DLD1 (cell line): ENCODE data around the gene UGT1A6.
"Not testable (repeated sequence)": the region's sequence is repeated elsewhere in the genome, so short reads cannot be mapped to it uniquely, and the experiment has no call there.

Experiments
- in situ Hi-C: cut with HindIII; loops from 2 replicates; pipeline ENCODE4 v1.10.0; 2017; ENCODE audit warnings: low sequenced_read_pairs

The UGT1A6 gene

DNA sequence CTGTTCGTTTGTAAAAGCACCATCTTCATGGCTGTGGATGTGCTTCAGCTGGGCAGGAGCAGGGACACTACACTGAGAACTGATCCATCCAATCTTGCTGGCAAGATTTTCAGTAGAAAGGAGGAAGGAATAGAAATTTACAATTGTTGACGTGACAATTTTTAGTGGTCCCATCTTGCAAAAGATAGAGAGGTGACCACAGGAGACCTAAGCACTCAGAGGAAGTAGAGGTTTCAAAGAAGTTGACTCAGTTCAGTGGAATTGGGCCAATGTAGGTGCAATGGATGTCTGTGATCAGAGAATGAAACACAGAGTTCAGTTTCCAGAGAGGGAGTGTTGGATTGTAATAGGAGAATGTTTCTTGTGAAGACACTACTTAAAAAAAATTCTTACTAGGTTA is 21.4 kb downstream of the UGT1A6 start:
- in situ Hi-C loops: no loop called here

DNA sequence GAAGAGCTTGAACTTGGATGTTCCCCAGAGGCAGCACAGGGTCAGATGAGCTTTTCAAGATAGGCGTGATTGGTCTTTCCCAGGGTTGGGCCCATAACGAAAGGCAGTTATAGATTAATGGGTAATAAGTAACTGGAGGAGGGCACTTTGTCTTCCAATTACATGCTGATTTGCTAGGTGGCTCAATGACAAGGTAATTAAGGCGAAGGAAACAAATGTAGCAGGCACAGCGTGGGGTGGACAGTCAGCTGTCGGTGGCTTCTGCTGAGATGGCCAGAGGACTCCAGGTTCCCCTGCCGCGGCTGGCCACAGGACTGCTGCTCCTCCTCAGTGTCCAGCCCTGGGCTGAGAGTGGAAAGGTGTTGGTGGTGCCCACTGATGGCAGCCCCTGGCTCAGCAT is 25.9 kb downstream of the UGT1A6 start, which contains the start of gene UGT1A4:
TSS of gene UGT1A4 (plus strand) at position 185 of the 400 bp plus-strand sequence. CDS start at position 270, 85 bp downstream.
- in situ Hi-C loops: no loop called here

DNA sequence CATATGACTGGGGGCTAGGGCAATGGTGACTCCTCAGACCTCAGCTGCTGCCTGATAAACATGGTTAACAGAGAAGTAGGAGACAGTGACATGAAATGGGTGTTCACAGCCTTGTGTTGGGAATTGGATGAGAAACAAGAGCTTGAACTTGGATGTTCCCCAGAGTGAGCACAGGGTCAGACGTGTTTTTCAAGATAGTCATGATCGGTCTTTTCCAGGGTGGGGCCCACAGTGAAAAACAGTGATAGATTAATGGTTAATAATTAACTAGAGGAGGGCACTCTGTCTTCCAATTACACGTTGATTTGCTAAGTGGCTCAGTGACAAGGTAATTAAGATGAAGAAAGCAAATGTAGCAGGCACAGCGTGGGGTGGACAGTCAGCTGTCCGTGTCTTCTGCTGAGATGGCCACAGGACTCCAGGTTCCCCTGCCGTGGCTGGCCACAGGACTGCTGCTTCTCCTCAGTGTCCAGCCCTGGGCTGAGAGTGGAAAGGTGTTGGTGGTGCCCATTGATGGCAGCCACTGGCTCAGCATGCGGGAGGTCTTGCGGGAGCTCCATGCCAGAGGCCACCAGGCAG is 36.1 kb downstream of the UGT1A6 start, which contains the start of gene UGT1A3:
TSS of gene UGT1A3 (plus strand) at position 320 of the 579 bp plus-strand sequence. CDS start at position 405, 85 bp downstream.
- in situ Hi-C loops: no loop called here

DNA sequence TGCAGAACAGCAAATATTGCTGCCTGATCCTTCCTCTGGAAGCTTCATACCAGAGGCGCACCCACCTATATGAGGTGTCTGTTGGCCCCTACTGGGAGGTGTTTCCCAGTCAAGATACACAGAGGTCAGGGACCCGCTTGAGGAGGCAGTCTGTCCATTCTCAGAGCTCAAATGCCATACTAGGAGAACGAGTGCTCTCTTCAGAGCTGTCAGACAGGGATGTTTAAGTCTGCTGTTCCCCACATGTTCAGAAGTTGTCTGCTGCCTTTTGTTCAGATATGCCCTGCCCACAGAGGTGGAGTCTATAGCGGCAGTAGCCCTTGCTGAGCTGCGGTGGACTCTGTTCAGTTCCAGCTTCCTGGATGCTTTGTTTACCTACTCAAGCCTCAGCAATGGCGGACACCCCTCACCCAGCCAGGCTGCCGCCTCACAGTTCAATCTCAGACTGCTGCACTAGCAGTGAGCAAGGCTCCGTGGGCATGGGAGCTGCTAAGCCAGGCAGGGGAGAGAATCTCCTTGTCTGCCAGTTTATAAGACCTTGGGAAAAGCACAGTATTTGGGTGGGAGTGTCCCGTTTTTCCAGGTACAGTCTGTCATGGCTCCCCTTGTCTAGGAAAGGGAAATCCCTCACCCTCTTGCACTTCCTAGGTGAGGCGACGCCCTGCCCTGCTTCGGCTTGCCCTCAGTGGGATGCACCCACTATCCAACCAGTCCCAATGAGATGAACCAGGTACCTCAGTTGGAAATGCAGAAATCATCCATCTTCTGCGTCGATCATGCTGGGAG is 44.4 kb downstream of the UGT1A6 start:
- in situ Hi-C loops: not testable (repeated sequence)

DNA sequence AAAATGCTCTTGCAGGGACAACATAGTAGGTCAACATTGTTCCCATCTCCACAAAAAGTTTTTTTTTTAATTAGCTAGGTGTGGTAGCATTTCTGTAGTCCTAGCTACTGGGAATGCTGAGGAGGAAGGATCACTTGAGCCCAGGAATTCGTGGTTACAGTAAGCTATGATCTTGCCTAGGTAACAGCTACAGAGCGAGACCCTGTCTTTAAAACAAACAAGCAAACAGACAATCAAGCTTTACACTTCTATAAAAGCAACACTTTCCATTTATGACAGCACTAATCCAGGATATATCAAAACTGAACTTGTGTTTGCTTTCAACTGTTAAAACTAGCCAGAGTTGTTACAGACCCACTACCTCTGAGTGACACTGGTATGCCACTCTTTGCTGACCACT is 48.2 kb downstream of the UGT1A6 start:
- in situ Hi-C loops: no loop called here

DNA sequence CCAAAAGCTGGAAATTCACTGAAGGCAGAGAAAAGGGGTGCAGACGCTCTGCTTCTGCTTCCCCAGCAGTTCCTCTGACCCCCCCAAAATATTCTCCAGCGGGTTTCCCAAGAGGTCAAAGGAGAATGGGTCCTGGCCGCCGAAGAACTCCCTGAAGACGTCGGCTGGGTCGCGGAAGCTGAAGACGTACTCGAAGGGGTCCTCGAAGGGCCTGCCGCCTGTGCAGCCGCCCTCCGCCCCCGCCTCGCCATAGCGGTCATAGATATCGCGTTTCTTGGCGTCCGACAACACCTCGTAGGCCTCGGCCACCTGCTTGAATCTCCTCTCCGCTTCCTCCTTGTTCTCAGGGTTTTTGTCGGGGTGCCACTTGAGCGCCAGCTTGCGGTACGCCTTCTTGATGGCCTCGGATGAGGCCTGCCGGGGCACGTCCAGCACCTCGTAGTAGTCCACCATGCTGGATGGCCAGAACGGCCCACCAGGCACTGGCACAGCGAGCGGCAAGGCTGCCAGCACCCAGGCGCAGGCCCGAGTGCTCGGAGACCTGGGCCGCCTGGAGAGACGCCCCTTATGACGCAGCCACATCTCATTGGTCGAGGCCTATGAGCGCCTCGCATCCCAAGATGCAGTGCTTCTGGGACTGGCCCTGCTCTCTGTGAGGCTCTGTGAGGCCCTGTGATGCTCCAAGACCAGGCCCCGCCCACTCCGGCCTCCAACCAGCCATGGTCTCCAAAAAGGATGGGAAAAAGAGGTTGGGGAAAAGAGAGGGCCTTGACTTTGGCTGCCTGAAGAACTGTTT is 51.0 kb downstream of the UGT1A6 start:
- in situ Hi-C loops: no loop called here

DNA sequence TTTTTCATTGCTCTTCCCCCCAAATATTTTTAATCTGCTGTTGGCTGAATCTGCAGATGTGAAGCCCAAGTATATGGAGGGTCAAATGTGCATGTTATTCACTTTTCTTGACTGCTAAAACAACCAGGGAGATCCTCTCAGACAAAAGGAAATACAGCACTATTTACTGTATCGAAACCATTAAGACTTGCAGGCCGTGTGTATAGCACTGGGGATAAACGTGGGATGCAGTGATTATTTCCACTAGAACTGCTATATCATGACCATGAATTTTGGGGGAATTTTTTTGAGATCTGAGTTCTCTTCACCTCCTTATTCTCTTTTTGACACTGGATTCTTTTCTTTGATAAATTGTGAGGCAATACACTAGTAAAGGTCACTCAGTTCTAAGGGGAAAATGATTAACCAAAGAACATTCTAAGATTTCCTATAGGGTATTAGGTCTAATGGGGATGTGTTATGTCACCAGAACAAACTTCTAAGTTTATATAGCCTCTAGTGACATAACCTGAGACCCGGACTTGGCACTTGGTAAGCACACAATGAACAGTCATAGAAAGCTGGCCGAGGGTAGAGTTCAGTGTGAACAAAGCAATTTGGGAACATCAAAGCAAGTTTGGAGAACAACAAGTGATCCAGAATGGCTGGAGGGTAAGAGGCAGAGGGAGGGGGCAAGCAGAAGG is 52.5 kb downstream of the UGT1A6 start:
- in situ Hi-C loops: no loop called here

DNA sequence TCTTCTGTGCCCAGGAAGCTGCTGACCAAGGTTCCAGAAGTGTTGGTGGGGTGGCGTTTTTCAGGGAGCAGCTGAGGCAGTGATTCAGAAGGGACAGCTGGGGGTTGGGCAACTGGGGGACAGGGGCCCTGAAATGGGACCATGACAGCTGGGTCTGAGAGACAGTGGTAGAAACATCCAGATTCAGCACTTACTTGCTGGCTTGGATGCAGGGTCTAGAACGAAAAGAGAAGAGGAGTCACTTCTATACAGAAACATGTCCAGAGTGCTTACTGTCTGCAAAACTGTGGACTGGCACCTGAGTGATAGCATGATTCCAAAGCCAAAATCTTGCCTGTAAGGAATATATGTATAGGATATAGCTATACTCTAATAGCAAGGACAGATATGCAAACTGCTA is 53.1 kb downstream of the UGT1A6 start:
- in situ Hi-C loops: not testable (repeated sequence)

DNA sequence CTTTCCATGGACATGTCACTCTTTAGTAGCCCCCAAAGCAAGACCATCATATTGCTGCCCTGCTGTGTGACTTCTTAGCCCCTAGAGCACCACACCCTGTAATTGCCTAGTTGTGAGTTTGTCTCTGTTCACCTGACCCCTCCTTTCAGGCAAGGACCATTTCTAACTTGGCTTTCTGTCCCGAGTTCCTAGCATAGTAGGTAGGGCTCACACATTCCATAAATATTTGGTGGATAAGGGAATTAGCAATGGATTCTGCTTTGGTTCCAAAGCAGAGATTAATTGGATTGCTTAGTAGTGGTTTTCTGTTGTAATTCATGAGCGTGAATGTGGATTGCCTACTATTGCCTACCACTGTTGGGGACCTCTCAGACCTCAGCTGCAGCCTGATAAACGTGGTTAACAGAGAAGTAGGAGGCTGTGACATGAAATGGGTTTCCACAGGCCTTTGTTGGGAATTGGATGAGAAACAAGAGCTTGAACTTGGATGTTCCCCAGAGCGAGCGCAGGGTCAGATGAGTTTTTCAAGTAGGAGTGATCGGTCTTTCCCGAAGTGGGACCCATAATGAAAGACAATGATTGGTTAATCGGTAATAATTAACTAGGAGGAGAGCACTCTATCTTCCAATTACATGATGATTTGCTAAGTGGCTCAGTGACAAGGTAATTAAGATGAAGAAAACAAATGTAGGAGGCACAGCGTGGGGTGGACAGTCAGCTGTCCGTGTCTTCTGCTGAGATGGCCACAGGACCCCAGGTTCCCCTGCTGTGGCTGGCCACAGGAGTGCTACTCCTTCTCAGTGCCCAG is 54.0 kb downstream of the UGT1A6 start:
- in situ Hi-C loops: no loop called here

DNA sequence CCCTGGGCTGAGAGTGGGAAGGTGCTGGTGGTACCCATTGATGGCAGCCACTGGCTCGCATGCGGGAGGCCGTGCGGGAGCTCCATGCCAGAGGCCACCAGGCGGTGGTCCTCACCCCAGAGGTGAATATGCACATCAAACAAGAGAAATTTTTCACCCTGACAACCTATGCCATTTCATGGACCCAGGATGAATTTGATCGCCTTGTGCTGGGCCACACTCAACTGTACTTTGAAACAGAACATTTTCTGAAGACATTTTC is 54.5 kb downstream of the UGT1A6 start:
- in situ Hi-C loops: no loop called here

DNA sequence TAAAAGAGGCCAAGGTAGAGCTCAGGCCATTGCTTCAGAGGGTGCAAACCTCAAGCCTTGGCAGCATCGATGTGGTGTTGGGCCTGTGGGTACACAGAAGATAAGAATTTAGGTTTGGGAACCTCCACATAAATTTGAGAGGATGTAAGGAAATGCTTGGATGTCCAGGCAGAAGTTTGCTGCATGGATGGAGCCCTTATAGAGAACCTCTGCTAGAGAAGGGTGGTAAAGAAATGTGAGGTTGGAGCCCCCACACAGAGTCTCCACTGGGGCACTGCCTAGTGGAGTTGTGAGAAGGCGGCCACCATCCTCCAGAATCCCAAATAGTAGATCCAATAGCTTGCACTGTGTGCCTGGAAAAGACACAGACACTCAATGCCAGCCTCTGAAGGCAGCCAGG is 58.0 kb downstream of the UGT1A6 start:
- in situ Hi-C loops: not testable (repeated sequence)

DNA sequence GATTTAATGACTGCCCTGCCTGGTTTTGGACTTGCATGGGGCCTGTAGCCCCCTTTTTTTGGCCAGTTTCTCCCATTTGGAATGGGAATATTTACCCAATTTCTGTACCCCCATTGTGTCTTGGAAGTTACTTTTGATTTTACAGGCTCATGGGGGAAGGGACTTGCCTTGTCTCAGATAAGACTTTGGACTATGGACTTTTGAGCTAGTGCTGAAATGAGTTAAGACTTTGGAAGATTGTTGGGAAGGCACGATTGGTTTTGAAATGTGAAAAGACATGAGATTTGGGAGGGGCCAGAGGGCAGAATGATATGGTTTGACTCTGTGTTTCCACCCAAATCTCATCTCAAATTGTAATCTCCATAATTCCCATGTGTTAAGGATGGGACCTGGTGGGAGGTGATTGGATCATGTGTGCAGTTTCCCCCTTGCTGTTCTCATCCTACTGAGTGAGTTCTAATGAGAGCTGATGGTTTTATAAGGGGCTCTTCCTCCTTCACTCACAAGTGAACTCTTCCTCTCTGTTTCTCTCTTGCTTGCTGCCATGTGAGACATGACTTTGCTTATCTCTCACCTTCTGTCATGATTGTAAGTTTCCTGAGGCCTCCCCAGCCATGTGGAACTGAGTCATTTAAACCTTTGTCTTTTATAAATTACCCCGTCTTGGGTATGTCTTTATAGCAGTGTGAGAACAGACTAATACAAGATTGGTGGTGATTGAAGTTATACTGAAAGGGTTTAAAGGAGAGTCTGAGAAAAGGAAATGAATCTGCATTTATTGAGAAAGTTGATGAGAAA is 58.7 kb downstream of the UGT1A6 start:
- in situ Hi-C loops: not testable (repeated sequence)

DNA sequence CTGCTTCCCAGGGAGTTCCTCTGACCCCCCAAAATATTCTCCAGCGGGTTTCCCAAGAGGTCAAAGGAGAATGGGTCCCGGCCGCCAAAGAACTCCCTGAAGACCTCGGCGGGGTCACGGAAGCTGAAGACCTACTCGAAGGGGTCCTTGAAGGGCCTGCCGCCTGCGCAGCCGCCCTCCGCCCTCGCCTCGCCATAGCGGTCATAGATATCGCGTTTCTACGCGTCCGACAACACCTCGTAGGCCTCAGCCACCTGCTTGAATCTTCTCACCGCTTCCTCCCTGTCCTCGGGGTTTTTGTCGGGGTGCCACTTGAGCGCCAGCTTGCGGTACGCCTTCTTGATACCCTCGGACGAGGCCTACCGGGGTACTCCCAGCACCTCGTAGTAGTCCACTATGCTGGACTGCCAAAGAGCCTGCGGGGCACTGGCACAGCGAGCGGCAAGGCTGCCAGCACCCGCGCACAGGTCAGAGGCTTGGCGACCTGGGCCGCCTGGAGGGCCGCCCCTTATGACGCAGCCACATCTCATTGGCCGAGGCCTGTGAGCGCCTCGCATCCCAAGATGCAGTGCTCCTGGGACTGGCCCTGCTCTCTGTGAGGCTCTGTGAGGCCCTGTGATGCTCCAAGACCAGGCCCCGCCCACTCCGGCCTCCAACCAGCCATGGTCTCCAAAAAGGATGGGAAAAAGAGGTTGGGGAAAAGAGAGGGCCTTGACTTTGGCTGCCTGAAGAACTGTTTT is 62.4 kb downstream of the UGT1A6 start:
- in situ Hi-C loops: no loop called here

DNA sequence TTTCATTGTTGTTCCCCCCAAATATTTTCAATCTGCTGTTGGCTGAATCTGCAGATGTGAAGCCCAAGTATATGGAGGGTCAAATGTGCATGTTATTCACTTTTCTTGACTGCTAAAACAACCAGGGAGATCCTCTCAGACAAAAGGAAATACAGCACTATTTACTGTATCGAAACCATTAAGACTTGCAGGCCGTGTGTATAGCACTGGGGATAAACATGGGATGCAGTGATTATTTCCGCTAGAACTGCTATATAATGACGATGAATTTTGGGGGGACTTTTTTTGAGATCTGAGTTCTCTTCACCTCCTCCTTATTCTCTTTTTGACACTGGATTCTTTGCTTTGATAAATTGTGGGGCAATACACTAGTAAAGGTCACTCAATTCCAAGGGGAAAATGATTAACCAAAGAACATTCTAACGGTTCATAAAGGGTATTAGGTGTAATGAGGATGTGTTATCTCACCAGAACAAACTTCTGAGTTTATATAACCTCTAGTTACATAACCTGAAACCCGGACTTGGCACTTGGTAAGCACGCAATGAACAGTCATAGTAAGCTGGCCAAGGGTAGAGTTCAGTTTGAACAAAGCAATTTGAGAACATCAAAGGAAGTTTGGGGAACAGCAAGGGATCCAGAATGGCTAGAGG is 63.9 kb downstream of the UGT1A6 start:
- in situ Hi-C loops: no loop called here

DNA sequence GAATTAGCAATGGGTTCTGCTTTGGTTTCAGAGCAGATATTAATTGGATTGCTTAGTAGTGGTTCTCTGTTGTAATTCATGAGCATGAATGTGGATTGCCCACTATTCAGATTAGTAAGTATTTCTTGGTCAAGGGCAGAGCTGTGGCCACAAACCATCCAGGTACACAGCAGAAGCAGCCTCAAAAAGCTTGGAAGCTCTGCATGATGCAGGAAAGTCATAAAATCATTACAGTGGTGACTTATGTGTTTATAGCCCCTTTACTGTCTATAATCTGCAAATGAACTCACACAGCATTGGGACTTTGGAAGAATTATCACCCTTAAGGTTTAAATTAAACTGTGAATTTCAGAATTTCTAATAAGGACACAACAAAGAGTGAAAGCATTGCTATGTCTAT is 65.5 kb downstream of the UGT1A6 start:
- in situ Hi-C loops: no loop called here

DNA sequence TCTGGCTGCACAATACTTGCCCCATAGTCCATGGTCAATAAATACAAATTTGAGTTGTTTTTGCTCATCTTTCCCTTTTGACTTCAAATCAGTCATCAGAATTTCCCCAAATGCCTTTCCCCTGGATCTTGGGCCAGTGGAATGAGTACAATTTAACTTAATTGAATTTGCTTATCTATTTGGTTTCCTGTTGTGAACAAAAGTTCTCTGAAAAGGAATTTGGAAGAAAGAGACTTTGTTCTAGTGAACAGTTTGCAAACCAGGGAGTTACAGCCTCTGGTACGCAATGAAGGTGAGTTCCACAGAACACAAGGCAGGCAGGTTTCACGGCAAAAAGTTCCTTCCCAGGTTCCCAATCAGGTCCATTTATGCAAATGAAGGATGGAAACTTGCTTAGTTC is 66.2 kb downstream of the UGT1A6 start:
- in situ Hi-C loops: no loop called here

DNA sequence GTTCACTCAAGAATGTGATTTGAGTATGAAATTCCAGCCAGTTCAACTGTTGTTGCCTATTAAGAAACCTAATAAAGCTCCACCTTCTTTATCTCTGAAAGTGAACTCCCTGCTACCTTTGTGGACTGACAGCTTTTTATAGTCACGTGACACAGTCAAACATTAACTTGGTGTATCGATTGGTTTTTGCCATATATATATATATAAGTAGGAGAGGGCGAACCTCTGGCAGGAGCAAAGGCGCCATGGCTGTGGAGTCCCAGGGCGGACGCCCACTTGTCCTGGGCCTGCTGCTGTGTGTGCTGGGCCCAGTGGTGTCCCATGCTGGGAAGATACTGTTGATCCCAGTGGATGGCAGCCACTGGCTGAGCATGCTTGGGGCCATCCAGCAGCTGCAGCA is 67.4 kb downstream of the UGT1A6 start, which contains the start of gene UGT1A1:
TSS of gene UGT1A1 (plus strand) at position 228 of the 400 bp plus-strand sequence. CDS start at position 246, 18 bp downstream.
- in situ Hi-C loops: no loop called here

DNA sequence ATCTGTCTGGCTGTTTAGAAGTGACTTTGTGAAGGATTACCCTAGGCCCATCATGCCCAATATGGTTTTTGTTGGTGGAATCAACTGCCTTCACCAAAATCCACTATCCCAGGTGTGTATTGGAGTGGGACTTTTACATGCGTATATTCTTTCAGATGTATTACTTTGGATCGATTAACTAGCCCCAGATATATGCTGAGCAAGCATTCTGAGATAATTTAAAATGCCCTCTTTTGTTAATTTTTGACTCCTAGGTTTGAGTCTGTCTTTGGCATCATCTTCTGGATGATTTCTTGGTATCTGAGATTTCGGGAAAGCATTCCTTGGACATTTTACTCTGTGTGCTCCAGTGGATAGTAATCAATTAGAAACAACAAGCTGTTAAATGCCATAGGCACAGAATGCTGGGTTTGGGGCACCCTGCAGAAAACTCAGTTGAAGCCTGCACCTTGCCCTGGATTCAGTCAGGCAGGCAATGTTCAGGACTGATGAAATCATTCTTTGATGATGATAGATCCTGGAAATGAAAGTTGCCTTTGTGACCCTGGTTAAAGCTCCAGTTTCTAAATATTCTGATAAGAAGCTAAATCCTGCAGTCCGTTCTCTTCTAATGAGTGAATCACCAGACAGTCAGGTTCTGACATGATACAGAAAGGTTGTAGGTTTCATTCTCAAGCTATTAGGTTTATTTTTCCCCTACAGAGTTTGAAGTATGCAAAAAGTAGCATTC is 68.5 kb downstream of the UGT1A6 start:
- in situ Hi-C loops: no loop called here
